H9 (cell line): ENCODE data around the gene ENTPD1. TPM values are rescaled to one million over a fixed set of nuclear protein-coding genes. Genes with fewer than 3 reads are reported as not detected.

ENCODE experiments used
- DNase-seq: peaks from one replicate; pipeline ENCODE4 v3.0.0-alpha.2; 2017
- H2AFZ ChIP-seq: one replicate; pipeline ENCODE4 v1.6.1; 2013; ENCODE audit warnings: mild to moderate bottlenecking, low read length, control low read depth, moderate library complexity
- H2AK5ac ChIP-seq: 2 replicates; pipeline ENCODE4 v1.6.1; 2013; ENCODE audit warnings: low read length, control low read depth, mixed read lengths; ENCODE audit not compliant: insufficient read length
- H2BK120ac ChIP-seq: one replicate; pipeline ENCODE4 v1.6.1; 2013; ENCODE audit warnings: low read depth, mild to moderate bottlenecking, low read length, control low read depth, inconsistent platforms; ENCODE audit not compliant: poor library complexity, severe bottlenecking
- H2BK12ac ChIP-seq: 2 replicates; pipeline ENCODE4 v1.6.1; 2013; ENCODE audit warnings: low read length, control low read depth, mixed read lengths, low read depth; ENCODE audit not compliant: insufficient read length
- H2BK15ac ChIP-seq: 2 replicates; pipeline ENCODE4 v1.6.1; 2013; ENCODE audit warnings: low read depth, low read length, control low read depth
- H2BK20ac ChIP-seq: one replicate; pipeline ENCODE4 v1.6.1; 2013; ENCODE audit warnings: low read depth, mild to moderate bottlenecking, low read length, control low read depth, inconsistent platforms; ENCODE audit not compliant: poor library complexity, severe bottlenecking
- H2BK5ac ChIP-seq: 2 replicates; pipeline ENCODE4 v1.6.1; 2013; ENCODE audit warnings: low read length, control low read depth, mixed read lengths; ENCODE audit not compliant: insufficient read length
- H3K14ac ChIP-seq: 2 replicates; pipeline ENCODE4 v1.6.1; 2013; ENCODE audit warnings: low read length, control low read depth; ENCODE audit not compliant: insufficient read depth
- H3K18ac ChIP-seq: 2 replicates; pipeline ENCODE4 v1.6.1; 2013; ENCODE audit warnings: low read depth, mild to moderate bottlenecking, mixed read lengths, low read length, control low read depth; ENCODE audit not compliant: insufficient read length
- H3K23ac ChIP-seq: 2 replicates; pipeline ENCODE4 v1.6.1; 2013; ENCODE audit warnings: low read length, control low read depth, mixed read lengths, low read depth; ENCODE audit not compliant: insufficient read length
- H3K23me2 ChIP-seq: 2 replicates; pipeline ENCODE4 v1.6.1; 2013; ENCODE audit warnings: low read depth, mild to moderate bottlenecking, mixed read lengths, low read length, control low read depth; ENCODE audit not compliant: insufficient read length, poor library complexity, severe bottlenecking
- H3K27ac ChIP-seq: 2 replicates; pipeline ENCODE4 v1.5.1; 2013; ENCODE audit warnings: low read length, control low read depth, mixed read lengths, low read depth; ENCODE audit not compliant: insufficient read length
- H3K27me3 ChIP-seq: 2 replicates; pipeline ENCODE4 v1.6.1; 2013; ENCODE audit warnings: low read length, control low read depth, inconsistent platforms; ENCODE audit not compliant: insufficient read depth
- H3K4ac ChIP-seq: 2 replicates; pipeline ENCODE4 v1.6.1; 2013; ENCODE audit warnings: low read depth, mild to moderate bottlenecking, control low read depth, inconsistent platforms, low read length, moderate library complexity
- H3K4me1 ChIP-seq: 2 replicates; pipeline ENCODE4 v1.6.1; 2013; ENCODE audit warnings: low read length, control low read depth, inconsistent platforms; ENCODE audit not compliant: insufficient read depth
- H3K4me2 ChIP-seq: 2 replicates; pipeline ENCODE4 v1.6.1; 2013; ENCODE audit warnings: low read length, control low read depth, mixed read lengths; ENCODE audit not compliant: insufficient read length, insufficient read depth
- H3K56ac ChIP-seq: 2 replicates; pipeline ENCODE4 v1.6.1; 2013; ENCODE audit warnings: low read depth, mild to moderate bottlenecking, mixed read lengths, low read length, control low read depth; ENCODE audit not compliant: insufficient read length
- H3K79me1 ChIP-seq: 2 replicates; pipeline ENCODE4 v1.6.1; 2013; ENCODE audit warnings: low read depth, mild to moderate bottlenecking, moderate library complexity, low read length, control low read depth, inconsistent platforms; ENCODE audit not compliant: insufficient read depth, poor library complexity, severe bottlenecking
- H3K79me2 ChIP-seq: 2 replicates; pipeline ENCODE4 v1.6.1; 2013; ENCODE audit warnings: low read length, control low read depth, inconsistent platforms; ENCODE audit not compliant: insufficient read depth
- H3K9ac ChIP-seq: 2 replicates; pipeline ENCODE4 v1.6.1; 2013; ENCODE audit warnings: low read length, control low read depth, mixed read lengths; ENCODE audit not compliant: insufficient read length; ENCODE audit errors: extremely low read depth
- H3K9me3 ChIP-seq: one replicate; pipeline ENCODE4 v1.6.1; 2013; ENCODE audit warnings: low read depth, low read length, inconsistent platforms; ENCODE audit not compliant: control insufficient read depth
- H3T11ph ChIP-seq: one replicate; pipeline ENCODE4 v1.6.1; 2013; ENCODE audit warnings: mild to moderate bottlenecking, low read length, control low read depth, inconsistent platforms
- H4K20me1 ChIP-seq: one replicate; pipeline ENCODE4 v1.6.1; 2013; ENCODE audit not compliant: control insufficient read depth, insufficient read length, insufficient read depth
- H4K5ac ChIP-seq: 2 replicates; pipeline ENCODE4 v1.6.1; 2013; ENCODE audit warnings: low read depth, mild to moderate bottlenecking, mixed read lengths, low read length, control low read depth; ENCODE audit not compliant: insufficient read length
- H4K8ac ChIP-seq: replicated peaks from 2 replicates; pipeline ENCODE4 v1.6.1; 2013; ENCODE audit warnings: low read length, control low read depth, mixed read lengths, low read depth; ENCODE audit not compliant: insufficient read length
- H4K91ac ChIP-seq: 2 replicates; pipeline ENCODE4 v1.6.1; 2013; ENCODE audit warnings: low read depth, mild to moderate bottlenecking, moderate library complexity, mixed read lengths, low read length, control low read depth; ENCODE audit not compliant: insufficient read length
- H3K27ac Mint-ChIP-seq, 3 experiments: 2 replicates in 2 of 3; 3 replicates in 1 of 3; pipeline ENCODE4 v1.8.0; 2020 to 2021; ENCODE audit warnings: mixed read lengths in 3 of 3, mild to moderate bottlenecking in 1 of 3, moderate library complexity in 1 of 3
- H3K27me3 Mint-ChIP-seq: 2 replicates; pipeline ENCODE4 v1.8.0; 2021; ENCODE audit warnings: low read depth, mild to moderate bottlenecking, moderate library complexity, mixed read lengths
- H3K36me3 Mint-ChIP-seq, 3 experiments: 2 replicates in 2 of 3; 3 replicates in 1 of 3; pipeline ENCODE4 v1.8.0; 2020 to 2021; ENCODE audit warnings: low read depth in 3 of 3, mixed read lengths in 3 of 3; ENCODE audit not compliant: insufficient read depth in 1 of 3
- H3K4me1 Mint-ChIP-seq, 2 experiments: 2 replicates each; pipeline ENCODE4 v1.8.0; 2020; ENCODE audit warnings: mixed read lengths in 2 of 2
- H3K4me3 Mint-ChIP-seq, 2 experiments: 2 replicates in 1 of 2; 3 replicates in 1 of 2; pipeline ENCODE4 v1.8.0; 2020 to 2021; ENCODE audit warnings: mild to moderate bottlenecking in 2 of 2, mixed read lengths in 2 of 2, moderate library complexity in 1 of 2
- H3K9me3 Mint-ChIP-seq, 2 experiments: 2 replicates in 1 of 2; 3 replicates in 1 of 2; pipeline ENCODE4 v1.8.0; 2020; ENCODE audit warnings: mild to moderate bottlenecking in 2 of 2, mixed read lengths in 2 of 2, moderate library complexity in 1 of 2
- WGBS: extraction: QIAGEN DNeasy Blood & Tissue Kit; methylation state at CpG from one replicate; pipeline ENCODE4 v1.1.7; 2013; ENCODE audit warnings: missing lambda C conversion rate, low lambda C conversion rate, mixed read lengths; ENCODE audit not compliant: insufficient read length; ENCODE audit errors: extremely low coverage; 5-methylcytosine and 5-hydroxymethylcytosine counted together
- total RNA-seq: library from RNA; stranded (reverse); gene quantifications from 2 replicates; pipeline ENCODE4 v1.2.1, GENCODE V29; 2021
- TF ChIP-seq, protein P1 (sequence below): fragments of 200-600 bp; sonication (generic); conservative IDR thresholded peaks from 3 replicates; pipeline ENCODE4 v1.8.0; 2021; ENCODE audit warnings: antibody characterized with exemption, mild to moderate bottlenecking

Gene ENTPD1
- total RNA-seq, 1 experiment from 2014 or later = 1.9 TPM

DNA sequence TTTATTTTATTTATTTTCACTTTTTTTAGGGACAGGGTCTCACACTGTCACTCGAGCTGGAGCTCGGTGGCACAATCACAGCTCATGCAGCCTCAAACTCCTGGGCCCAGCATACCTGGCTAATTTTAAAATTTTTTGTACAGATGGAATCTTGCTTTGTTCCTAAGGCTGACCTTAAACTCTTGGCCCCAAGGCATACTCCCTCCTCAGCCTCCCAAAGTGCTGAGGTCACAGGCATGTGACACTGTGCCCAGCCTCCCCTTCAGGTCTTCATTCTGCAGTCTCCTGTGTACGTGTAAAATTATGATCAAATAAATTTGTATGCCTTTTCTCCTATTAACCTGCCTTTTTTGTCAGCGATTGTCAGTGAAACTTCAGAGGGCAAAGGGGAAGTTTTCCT, 44.5 kb upstream of the ENTPD1 start:
- H3T11ph ChIP-seq = no peak overlapping the region
- Mint-ChIP-seq H3K27me3 (no peaks in the 10 kb centered on the region), H3K4me1 (no peaks in the 10 kb centered on the region), H3K27ac (no peak overlapping the region), H3K4me3 (no peak overlapping the region), H3K9me3 (peaks cover 3 to 5% of the 10 kb centered on the region in 2 experiments), H3K36me3 (peaks cover 0 to 2% (median 0%) of the 10 kb centered on the region in 3 experiments; a peak in 2 of 7 replicates)
- no peak for DNase-seq
- no peak overlapping the region for H3K23ac ChIP-seq
- H4K5ac ChIP-seq = no peak overlapping the region
- no peak overlapping the region for H3K27ac ChIP-seq
- H4K20me1 ChIP-seq = no peaks in the 10 kb centered on the region
- H3K18ac ChIP-seq = no peak overlapping the region
- no peaks in the 10 kb centered on the region for H3K23me2 ChIP-seq
- TF ChIP-seq, protein P1, sequence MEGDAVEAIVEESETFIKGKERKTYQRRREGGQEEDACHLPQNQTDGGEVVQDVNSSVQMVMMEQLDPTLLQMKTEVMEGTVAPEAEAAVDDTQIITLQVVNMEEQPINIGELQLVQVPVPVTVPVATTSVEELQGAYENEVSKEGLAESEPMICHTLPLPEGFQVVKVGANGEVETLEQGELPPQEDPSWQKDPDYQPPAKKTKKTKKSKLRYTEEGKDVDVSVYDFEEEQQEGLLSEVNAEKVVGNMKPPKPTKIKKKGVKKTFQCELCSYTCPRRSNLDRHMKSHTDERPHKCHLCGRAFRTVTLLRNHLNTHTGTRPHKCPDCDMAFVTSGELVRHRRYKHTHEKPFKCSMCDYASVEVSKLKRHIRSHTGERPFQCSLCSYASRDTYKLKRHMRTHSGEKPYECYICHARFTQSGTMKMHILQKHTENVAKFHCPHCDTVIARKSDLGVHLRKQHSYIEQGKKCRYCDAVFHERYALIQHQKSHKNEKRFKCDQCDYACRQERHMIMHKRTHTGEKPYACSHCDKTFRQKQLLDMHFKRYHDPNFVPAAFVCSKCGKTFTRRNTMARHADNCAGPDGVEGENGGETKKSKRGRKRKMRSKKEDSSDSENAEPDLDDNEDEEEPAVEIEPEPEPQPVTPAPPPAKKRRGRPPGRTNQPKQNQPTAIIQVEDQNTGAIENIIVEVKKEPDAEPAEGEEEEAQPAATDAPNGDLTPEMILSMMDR = no peak
- no peak overlapping the region for H2BK120ac ChIP-seq
- H2BK5ac ChIP-seq = no peak overlapping the region
- H4K91ac ChIP-seq = no peak overlapping the region
- no peaks in the 10 kb centered on the region for H3K79me2 ChIP-seq
- no peak overlapping the region for H2BK20ac ChIP-seq
- no peak overlapping the region for H3K4me2 ChIP-seq
- no peak overlapping the region for H3K56ac ChIP-seq
- H3K79me1 ChIP-seq = no peaks in the 10 kb centered on the region
- no peak overlapping the region for H3K9ac ChIP-seq
- H2BK12ac ChIP-seq = no peak overlapping the region
- H2AK5ac ChIP-seq = no peak overlapping the region
- H3K14ac ChIP-seq = no peak overlapping the region
- no peak overlapping the region for H2BK15ac ChIP-seq
- H3K9me3 ChIP-seq = no peaks in the 10 kb centered on the region
- H4K8ac ChIP-seq = no peak overlapping the region
- WGBS = no CpG with 5 or more reads among the region's 4 CpGs
- no peaks in the 10 kb centered on the region for H3K27me3 ChIP-seq
- H3K4me1 ChIP-seq = no peaks in the 10 kb centered on the region
- no peak overlapping the region for H3K4ac ChIP-seq
- no peak overlapping the region for H2AFZ ChIP-seq
